ENCODE results near the gene MYH13.

- TF ChIP-seq, protein P1, sequence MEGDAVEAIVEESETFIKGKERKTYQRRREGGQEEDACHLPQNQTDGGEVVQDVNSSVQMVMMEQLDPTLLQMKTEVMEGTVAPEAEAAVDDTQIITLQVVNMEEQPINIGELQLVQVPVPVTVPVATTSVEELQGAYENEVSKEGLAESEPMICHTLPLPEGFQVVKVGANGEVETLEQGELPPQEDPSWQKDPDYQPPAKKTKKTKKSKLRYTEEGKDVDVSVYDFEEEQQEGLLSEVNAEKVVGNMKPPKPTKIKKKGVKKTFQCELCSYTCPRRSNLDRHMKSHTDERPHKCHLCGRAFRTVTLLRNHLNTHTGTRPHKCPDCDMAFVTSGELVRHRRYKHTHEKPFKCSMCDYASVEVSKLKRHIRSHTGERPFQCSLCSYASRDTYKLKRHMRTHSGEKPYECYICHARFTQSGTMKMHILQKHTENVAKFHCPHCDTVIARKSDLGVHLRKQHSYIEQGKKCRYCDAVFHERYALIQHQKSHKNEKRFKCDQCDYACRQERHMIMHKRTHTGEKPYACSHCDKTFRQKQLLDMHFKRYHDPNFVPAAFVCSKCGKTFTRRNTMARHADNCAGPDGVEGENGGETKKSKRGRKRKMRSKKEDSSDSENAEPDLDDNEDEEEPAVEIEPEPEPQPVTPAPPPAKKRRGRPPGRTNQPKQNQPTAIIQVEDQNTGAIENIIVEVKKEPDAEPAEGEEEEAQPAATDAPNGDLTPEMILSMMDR (conservative IDR thresholded peaks at IDR 0.05; ENCODE audit: low read depth, low read length): peak; percentile 59
- TF ChIP-seq EZH2 (IDR thresholded peaks at IDR 0.05; ENCODE audit: borderline replicate concordance, low read depth, low read length, poor library complexity, severe bottlenecking): no peak
Measured at GRCh38 chr17:10357768-10358167, 15.0 kb downstream of the MYH13 start.

Data from A673 (cell line).